MM.1S (cell line): ENCODE results near the gene EIF1B.

ENCODE experiments used
- DNase-seq: peaks from one replicate; pipeline ENCODE4 v3.0.0-alpha.2; 2015
- H2AFZ ChIP-seq: fragments of 300-600 bp; sonication (generic); 2 replicates; pipeline ENCODE4 v1.6.0; 2016; ENCODE audit warnings: antibody characterized with exemption, low read length
- H3F3A ChIP-seq: fragments of 300-600 bp; sonication (generic); 2 replicates; pipeline ENCODE4 v1.6.1; 2016; ENCODE audit warnings: mild to moderate bottlenecking, antibody characterized with exemption, low read length, moderate library complexity, mixed read lengths; ENCODE audit not compliant: insufficient read depth
- H3K27ac ChIP-seq: fragments of 300-600 bp; sonication (generic); 2 replicates; pipeline ENCODE4 v1.5.1; 2016; ENCODE audit warnings: mild to moderate bottlenecking, low read length
- H3K27me3 ChIP-seq: fragments of 300-600 bp; sonication (generic); replicated peaks from 2 replicates; pipeline ENCODE4 v1.6.0; 2016; ENCODE audit warnings: low read length; ENCODE audit not compliant: insufficient read depth
- H3K36me3 ChIP-seq: fragments of 300-600 bp; sonication (generic); replicated peaks from 2 replicates; pipeline ENCODE4 v1.6.1; 2016; ENCODE audit warnings: mild to moderate bottlenecking, low read length, mixed read lengths; ENCODE audit not compliant: insufficient read depth
- H3K4me1 ChIP-seq: fragments of 300-600 bp; sonication (generic); 2 replicates; pipeline ENCODE4 v1.6.1; 2016; ENCODE audit warnings: low read length, mixed read lengths
- H3K4me2 ChIP-seq: fragments of 300-600 bp; sonication (generic); 2 replicates; pipeline ENCODE4 v1.6.0; 2016; ENCODE audit warnings: low read depth, low read length
- H3K4me3 ChIP-seq: fragments of 300-600 bp; sonication (generic); 2 replicates; pipeline ENCODE4 v1.5.1; 2016; ENCODE audit warnings: low read length, mixed read lengths
- H3K79me2 ChIP-seq: fragments of 300-600 bp; sonication (generic); 2 replicates; pipeline ENCODE4 v1.6.1; 2016; ENCODE audit warnings: mixed run types, low read length, mixed read lengths
- H3K9ac ChIP-seq: fragments of 300-600 bp; sonication (generic); 2 replicates; pipeline ENCODE4 v1.6.1; 2016; ENCODE audit warnings: low read length, mixed read lengths
- H3K9me2 ChIP-seq: fragments of 300-600 bp; sonication (generic); replicated peaks from 2 replicates; pipeline ENCODE4 v1.6.1; 2016; ENCODE audit warnings: mild to moderate bottlenecking, low read length, mixed read lengths; ENCODE audit not compliant: insufficient read depth
- H3K9me3 ChIP-seq: fragments of 300-600 bp; sonication (generic); replicated peaks from 2 replicates; pipeline ENCODE4 v1.6.1; 2016; ENCODE audit warnings: mild to moderate bottlenecking, low read length, mixed read lengths; ENCODE audit not compliant: insufficient read depth
- H4K20me1 ChIP-seq: fragments of 300-600 bp; sonication (generic); 2 replicates; pipeline ENCODE4 v1.6.1; 2016; ENCODE audit warnings: mild to moderate bottlenecking, low read length, moderate library complexity, mixed read lengths; ENCODE audit not compliant: insufficient read depth
- EZH2 ChIP-seq: fragments of 300-600 bp; sonication (generic); optimal IDR thresholded peaks from 2 replicates; pipeline ENCODE3; 2017; ENCODE audit warnings: low read depth, mild to moderate bottlenecking, antibody characterized with exemption, low read length, mixed read lengths
- EZH2phosphoT487 ChIP-seq: fragments of 300-600 bp; sonication (generic); IDR thresholded peaks from 2 replicates; pipeline ENCODE4 v1.6.1; 2018; ENCODE audit warnings: antibody characterized with exemption, low read length
- TF ChIP-seq, protein P1 (sequence below): fragments of 300-600 bp; sonication (generic); IDR thresholded peaks from 2 replicates; pipeline ENCODE4 v1.5.1; 2016; ENCODE audit warnings: antibody characterized with exemption, low read length, mixed read lengths

Gene EIF1B

GRCh38 chr3:40325465-40325864 lies 16.0 kb downstream of the EIF1B start:
- peaks cover 88% of the 10 kb centered on the region for H3K27me3 ChIP-seq
- no peak overlapping the region for H3K27ac ChIP-seq
- 0 out of 2 replicates have a peak, but pooled peaks cover 2% of the 10 kb centered on the region for H3K4me1 ChIP-seq
- DNase-seq = no peak
- H3K9me3 ChIP-seq = no peaks in the 10 kb centered on the region
- peaks cover 14% of the 10 kb centered on the region; the same call in 1 of the 2 replicates for H4K20me1 ChIP-seq
- H3K36me3 ChIP-seq = no peaks in the 10 kb centered on the region
- no peaks in the 10 kb centered on the region for H3K9me2 ChIP-seq
- no peak overlapping the region for H3K9ac ChIP-seq
- no peak overlapping the region for H3K4me3 ChIP-seq
- TF ChIP-seq, protein P1, sequence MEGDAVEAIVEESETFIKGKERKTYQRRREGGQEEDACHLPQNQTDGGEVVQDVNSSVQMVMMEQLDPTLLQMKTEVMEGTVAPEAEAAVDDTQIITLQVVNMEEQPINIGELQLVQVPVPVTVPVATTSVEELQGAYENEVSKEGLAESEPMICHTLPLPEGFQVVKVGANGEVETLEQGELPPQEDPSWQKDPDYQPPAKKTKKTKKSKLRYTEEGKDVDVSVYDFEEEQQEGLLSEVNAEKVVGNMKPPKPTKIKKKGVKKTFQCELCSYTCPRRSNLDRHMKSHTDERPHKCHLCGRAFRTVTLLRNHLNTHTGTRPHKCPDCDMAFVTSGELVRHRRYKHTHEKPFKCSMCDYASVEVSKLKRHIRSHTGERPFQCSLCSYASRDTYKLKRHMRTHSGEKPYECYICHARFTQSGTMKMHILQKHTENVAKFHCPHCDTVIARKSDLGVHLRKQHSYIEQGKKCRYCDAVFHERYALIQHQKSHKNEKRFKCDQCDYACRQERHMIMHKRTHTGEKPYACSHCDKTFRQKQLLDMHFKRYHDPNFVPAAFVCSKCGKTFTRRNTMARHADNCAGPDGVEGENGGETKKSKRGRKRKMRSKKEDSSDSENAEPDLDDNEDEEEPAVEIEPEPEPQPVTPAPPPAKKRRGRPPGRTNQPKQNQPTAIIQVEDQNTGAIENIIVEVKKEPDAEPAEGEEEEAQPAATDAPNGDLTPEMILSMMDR = no peak
- TF ChIP-seq EZH2 = no peak
- TF ChIP-seq EZH2phosphoT487 = no peak
- no peaks in the 10 kb centered on the region for H3K79me2 ChIP-seq
- H3F3A ChIP-seq = no peaks in the 10 kb centered on the region
- no peak overlapping the region for H3K4me2 ChIP-seq
- no peak overlapping the region for H2AFZ ChIP-seq

DNA sequence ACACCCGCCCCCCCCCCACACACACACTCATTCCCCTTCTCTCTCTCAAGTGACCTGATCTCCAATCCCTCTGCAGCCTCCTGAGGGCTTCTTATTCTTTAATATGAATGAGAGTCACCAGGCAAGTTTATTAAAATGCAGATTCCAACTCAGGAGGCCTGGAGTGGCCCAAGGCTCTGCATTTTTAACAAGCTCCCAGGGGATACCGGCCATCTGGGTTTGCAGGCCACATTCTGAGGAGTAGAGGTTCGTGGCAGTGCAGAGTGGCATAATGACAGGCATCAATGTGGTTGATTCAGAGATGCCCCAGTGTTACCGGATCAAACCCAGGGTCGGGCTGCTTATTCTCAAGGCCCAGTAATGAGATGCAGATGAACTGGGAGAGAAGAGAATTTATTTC lies 18.9 kb downstream of the EIF1B start:
- Histone ChIP-seq H3K9me3 (no peaks in the 10 kb centered on the region), H3K9ac (no peak overlapping the region), H3K4me3 (no peak overlapping the region), H3K9me2 (no peaks in the 10 kb centered on the region), H2AFZ (no peak overlapping the region), H4K20me1 (peaks cover 14% of the 10 kb centered on the region; the same call in 1 of the 2 replicates), H3K4me1 (0 out of 2 replicates have a peak, but pooled peaks cover 2% of the 10 kb centered on the region), H3K27me3 (peaks cover 92% of the 10 kb centered on the region), H3F3A (no peaks in the 10 kb centered on the region), H3K27ac (no peak overlapping the region), H3K36me3 (no peaks in the 10 kb centered on the region), H3K4me2 (no peak overlapping the region), H3K79me2 (no peaks in the 10 kb centered on the region)
- TF ChIP-seq, protein P1 = no peak
- TF ChIP-seq EZH2phosphoT487 (no peak), EZH2 (no peak)
- DNase-seq = no peak

- Histone ChIP-seq H3K4me2 (no peak overlapping the region), H3K9me2 (no peaks in the 10 kb centered on the region), H3F3A (no peaks in the 10 kb centered on the region), H3K9ac (no peak overlapping the region), H3K4me1 (0 out of 2 replicates have a peak, but pooled peaks cover 2% of the 10 kb centered on the region), H3K36me3 (no peaks in the 10 kb centered on the region), H3K4me3 (no peak overlapping the region), H3K79me2 (no peaks in the 10 kb centered on the region), H4K20me1 (peaks cover 14% of the 10 kb centered on the region; the same call in 1 of the 2 replicates), H3K27me3 (peaks cover 85% of the 10 kb centered on the region), H3K9me3 (no peaks in the 10 kb centered on the region), H3K27ac (no peak overlapping the region), H2AFZ (no peak overlapping the region)
- no peak for TF ChIP-seq EZH2
- no peak for TF ChIP-seq EZH2phosphoT487
- TF ChIP-seq, protein P1 = no peak
- DNase-seq = no peak
Observed at GRCh38 chr3:40329071-40329470, 19.6 kb downstream of the EIF1B start.
